Mucosa of gallbladder (tissue), 1 donor: ENCODE results near the gene LGALS4. TPM values are rescaled to one million over a fixed set of nuclear protein-coding genes. Genes with fewer than 3 reads are reported as not detected.
"Not testable (repeated sequence)": the region's sequence is repeated elsewhere in the genome, so short reads cannot be mapped to it uniquely, and the experiment has no call there.

Source experiments
- DNase-seq: peaks from one replicate; pipeline ENCODE4 v3.0.0-alpha.2; 2020; ENCODE audit warnings: low spot score
- total RNA-seq: library from RNA; stranded (reverse); gene quantifications from one replicate; pipeline ENCODE4 v1.2.1, GENCODE V29; 2021
- donor health status: DM: no; HTN: no; CAD: no.

The LGALS4 gene
- total RNA-seq, 1 donor from 2014 or later: 1,935 TPM

- DNase-seq: not testable (repeated sequence)
Observed at GRCh38 chr19:38770228-38770948, 42.4 kb downstream of the LGALS4 start.

GRCh38 chr19:38769635-38770211, 43.0 kb downstream of the LGALS4 start:
- peak; percentile 87 for DNase-seq

- DNase-seq: no peak
Observed at GRCh38 chr19:38766276-38767047, 46.3 kb downstream of the LGALS4 start.

- no peak for DNase-seq
Observed at GRCh38 chr19:38765214-38765613, 47.5 kb downstream of the LGALS4 start.

GRCh38 chr19:38763795-38764220, 48.9 kb downstream of the LGALS4 start:
- peak; percentile 38 for DNase-seq

GRCh38 chr19:38761884-38762389, 50.8 kb downstream of the LGALS4 start:
- not testable (repeated sequence) for DNase-seq

- not testable (repeated sequence) for DNase-seq
Observed at GRCh38 chr19:38760805-38761517, 51.8 kb downstream of the LGALS4 start.

- DNase-seq: peak; percentile 92
Observed at GRCh38 chr19:38759590-38760003, 53.1 kb downstream of the LGALS4 start.

GRCh38 chr19:38754196-38754595, 58.5 kb downstream of the LGALS4 start:
- not testable (repeated sequence) for DNase-seq

- DNase-seq: not testable (repeated sequence)
Observed at GRCh38 chr19:38753783-38754182, 59.0 kb downstream of the LGALS4 start.

Other genes with a start within 250 kb of the LGALS4 start
- 8.2 TPM for gene MAP4K1, start 195.0 kb downstream of the LGALS4 start, total RNA-seq
- 233 TPM for gene EIF3K, start 193.8 kb downstream of the LGALS4 start, total RNA-seq
- gene ACTN4, start 165.3 kb downstream of the LGALS4 start, total RNA-seq: 628 TPM
- 206 TPM for gene CAPN12, start 68.5 kb downstream of the LGALS4 start, total RNA-seq
- gene LGALS7, start 39.4 kb downstream of the LGALS4 start, total RNA-seq: not detected
- gene LGALS7B, start 23.7 kb downstream of the LGALS4 start, total RNA-seq: 3.1 TPM
- 205 TPM for gene ECH1, start 18.8 kb upstream of the LGALS4 start, total RNA-seq
- gene HNRNPL, start 37.0 kb upstream of the LGALS4 start, total RNA-seq: 284 TPM
- 11.9 TPM for gene RINL, start 65.3 kb upstream of the LGALS4 start, total RNA-seq
- 63.0 TPM for gene SIRT2, start 86.7 kb upstream of the LGALS4 start, total RNA-seq
- gene NFKBIB, start 87.0 kb upstream of the LGALS4 start, total RNA-seq: 23.1 TPM
- 0.55 TPM for gene CCER2, start 99.2 kb upstream of the LGALS4 start, total RNA-seq
- gene SARS2, start 117.8 kb upstream of the LGALS4 start, total RNA-seq: 24.9 TPM
- 30.0 TPM for gene MRPS12, start 118.0 kb upstream of the LGALS4 start, total RNA-seq
- 19.1 TPM for gene FBXO17, start 162.8 kb upstream of the LGALS4 start, total RNA-seq
- 28.1 TPM for gene FBXO27, start 219.6 kb upstream of the LGALS4 start, total RNA-seq